Daoy (cell line): ENCODE results near the gene RPS26. TPM values are rescaled to one million over a fixed set of nuclear protein-coding genes. Genes with fewer than 3 reads are reported as not detected.
A peak's percentile ranks its signal among the peaks of the same experiment; 100 is the strongest.
"Not testable (repeated sequence)": the region's sequence is repeated elsewhere in the genome, so short reads cannot be mapped to it uniquely, and the experiment has no call there.

ENCODE experiments used
- DNase-seq: peaks from one replicate; pipeline ENCODE4 v3.0.0-alpha.2; 2015; ENCODE audit warnings: low read depth
- total RNA-seq: library from RNA; depleted of rRNA; stranded (reverse); fragments of >200 nt; shearing (Covaris generic); gene quantifications from 2 replicates; pipeline ENCODE4 v1.2.3, GENCODE V29; 2014

Gene RPS26
- total RNA-seq, 1 experiment from 2014 or later: 2,181 TPM

- no peak for DNase-seq
Measured at GRCh38 chr12:56021889-56022497, 19.7 kb upstream of the RPS26 start.

GRCh38 chr12:56028511-56029165 is 13.1 kb upstream of the RPS26 start:
- DNase-seq: no peak

GRCh38 chr12:56029166-56029519 is 12.6 kb upstream of the RPS26 start:
- DNase-seq: no peak

GRCh38 chr12:56029666-56030293 is 11.9 kb upstream of the RPS26 start:
- DNase-seq: peak; percentile 51

- no peak for DNase-seq
Measured at GRCh38 chr12:56031987-56032386, 9.7 kb upstream of the RPS26 start.

- no peak for DNase-seq
Measured at GRCh38 chr12:56034586-56035332, 7.0 kb upstream of the RPS26 start.

- no peak for DNase-seq
Measured at GRCh38 chr12:56037161-56037560, 4.6 kb upstream of the RPS26 start.

- no peak for DNase-seq
Measured at GRCh38 chr12:56038022-56038655, 3.6 kb upstream of the RPS26 start.

- no peak for DNase-seq
Measured at GRCh38 chr12:56040151-56040550, 1.6 kb upstream of the RPS26 start.

- DNase-seq: no peak
Measured at GRCh38 chr12:56040963-56041551, 661 bp upstream of the RPS26 start.

- not testable (repeated sequence) for DNase-seq
Measured at GRCh38 chr12:56042430-56042813, 704 bp downstream of the RPS26 start.

- DNase-seq: no peak
Measured at GRCh38 chr12:56042843-56043242, 1.1 kb downstream of the RPS26 start.

- no peak for DNase-seq
Measured at GRCh38 chr12:56046027-56046780, 4.5 kb downstream of the RPS26 start.

- DNase-seq: no peak
Measured at GRCh38 chr12:56053407-56053893, 11.7 kb downstream of the RPS26 start.

GRCh38 chr12:56059964-56060363 is 18.2 kb downstream of the RPS26 start:
- peak; percentile 54 for DNase-seq

GRCh38 chr12:56061982-56062381 is 20.3 kb downstream of the RPS26 start:
- no peak for DNase-seq

GRCh38 chr12:56062996-56063395 is 21.3 kb downstream of the RPS26 start:
- DNase-seq: no peak

GRCh38 chr12:56071648-56072047 is 29.9 kb downstream of the RPS26 start:
- DNase-seq: no peak

GRCh38 chr12:56074396-56074795 is 32.7 kb downstream of the RPS26 start:
- DNase-seq: no peak

- DNase-seq: not testable (repeated sequence)
Measured at GRCh38 chr12:56077966-56078365, 36.2 kb downstream of the RPS26 start.

GRCh38 chr12:56078427-56078826 is 36.7 kb downstream of the RPS26 start:
- DNase-seq: no peak
